ENCODE measurements around the gene CCAR1. TPM values are rescaled to one million over a fixed set of nuclear protein-coding genes. Genes with fewer than 3 reads are reported as not detected.
"Not testable (repeated sequence)": the region's sequence is repeated elsewhere in the genome, so short reads cannot be mapped to it uniquely, and the experiment has no call there.

Gene CCAR1
- total and polyA plus RNA-seq, 2 donors (not counting 1 experiment from before 2014, with no cell fraction given), result 26.3 to 101 TPM

GRCh38 chr10:68705548-68705947 lies 15.5 kb upstream of the CCAR1 start:
- Histone ChIP-seq H3K79me2 (ENCODE audit: control insufficient read depth, insufficient read depth, low read length) (no peaks in the 10 kb centered on the region), H3K4me3 (ENCODE audit: control extremely low read depth in 1 of 5, extremely low read depth in 1 of 5, insufficient read depth in 1 of 5, low read depth in 2 of 5, low read length in 4 of 5) (no peak overlapping the region), H2AFZ (ENCODE audit: insufficient read depth, low read depth, low read length, poor library complexity, severe bottlenecking) (no peak overlapping the region), H3K36me3 (replicated peaks in 1 of 2; ENCODE audit: control extremely low read depth in 1 of 2, control insufficient read depth in 1 of 2, extremely low read depth in 1 of 2, insufficient read depth in 2 of 2, low read length in 1 of 2) (no peaks in the 10 kb centered on the region), H3K4me1 (ENCODE audit: control insufficient read depth in 2 of 2, insufficient read depth in 2 of 2, low read length in 2 of 2) (no peaks in the 10 kb centered on the region), H4K20me1 (ENCODE audit: control insufficient read depth, insufficient read depth, low read length, poor library complexity, severe bottlenecking) (no peaks in the 10 kb centered on the region), H3K9me3 (ENCODE audit: control extremely low read depth in 1 of 3, control insufficient read depth in 2 of 3, insufficient read depth in 1 of 3, low read length in 2 of 3) (no peaks in the 10 kb centered on the region), H3K27ac (ENCODE audit: low read length in 2 of 2) (no peak overlapping the region), H3K4me2 (replicated peaks; ENCODE audit: low read depth, low read length, poor library complexity, severe bottlenecking) (no peak overlapping the region), H3K27me3 (replicated peaks in 1 of 4; ENCODE audit: control extremely low read depth in 1 of 4, control insufficient read depth in 3 of 4, insufficient read depth in 4 of 4, low read length in 3 of 4) (no peaks in the 10 kb centered on the region), H3K9ac (ENCODE audit: low read length) (no peak overlapping the region)
- no peak for ATAC-seq (ENCODE audit: low read depth)
- no peak for DNase-seq
- ChIA-PET POLR2A (no interaction called here), CTCF (no interaction called here)
- intact Hi-C loops (cut with micrococcal nuclease), result no loop called here
- H3K9me3 Mint-ChIP-seq (ENCODE audit: insufficient read depth), result no peaks in the 10 kb centered on the region
- H3K4me3 Mint-ChIP-seq, result no peak overlapping the region
- no CpG with 5 or more reads among the region's 1 CpG for WGBS (ENCODE audit: insufficient coverage)
- TF ChIP-seq CTCF (IDR thresholded peaks at IDR 0.05), result no peak
- no peak for TF ChIP-seq EZH2 (IDR thresholded peaks at IDR 0.05; ENCODE audit: borderline replicate concordance, insufficient read depth, low read depth, low read length, poor library complexity, severe bottlenecking)
- no peaks in the 10 kb centered on the region for H3K4me1 Mint-ChIP-seq
- H3K27me3 Mint-ChIP-seq, result no peaks in the 10 kb centered on the region
- H3K27ac Mint-ChIP-seq, result no peak overlapping the region

GRCh38 chr10:68708987-68709386 lies 12.1 kb upstream of the CCAR1 start:
- H3K9me3 ChIP-seq (ENCODE audit: control extremely low read depth in 1 of 3, control insufficient read depth in 2 of 3, insufficient read depth in 1 of 3, low read length in 2 of 3); H3K4me1 Mint-ChIP-seq; intact Hi-C loops (cut with micrococcal nuclease); H3K4me2 ChIP-seq (replicated peaks; ENCODE audit: low read depth, low read length, poor library complexity, severe bottlenecking); H3K9ac ChIP-seq (ENCODE audit: low read length); ATAC-seq (ENCODE audit: low read depth); H2AFZ ChIP-seq (ENCODE audit: insufficient read depth, low read depth, low read length, poor library complexity, severe bottlenecking); DNase-seq; H3K27me3 ChIP-seq (replicated peaks in 1 of 4; ENCODE audit: control extremely low read depth in 1 of 4, control insufficient read depth in 3 of 4, insufficient read depth in 4 of 4, low read length in 3 of 4); H3K36me3 ChIP-seq (replicated peaks in 1 of 2; ENCODE audit: control extremely low read depth in 1 of 2, control insufficient read depth in 1 of 2, extremely low read depth in 1 of 2, insufficient read depth in 2 of 2, low read length in 1 of 2); H3K27ac ChIP-seq (ENCODE audit: low read length in 2 of 2); H3K27ac Mint-ChIP-seq; H4K20me1 ChIP-seq (ENCODE audit: control insufficient read depth, insufficient read depth, low read length, poor library complexity, severe bottlenecking); H3K4me3 Mint-ChIP-seq; H3K4me3 ChIP-seq (ENCODE audit: control extremely low read depth in 1 of 5, extremely low read depth in 1 of 5, insufficient read depth in 1 of 5, low read depth in 2 of 5, low read length in 4 of 5); POLR2A ChIA-PET; H3K79me2 ChIP-seq (ENCODE audit: control insufficient read depth, insufficient read depth, low read length); H3K4me1 ChIP-seq (ENCODE audit: control insufficient read depth in 2 of 2, insufficient read depth in 2 of 2, low read length in 2 of 2); H3K27me3 Mint-ChIP-seq; H3K9me3 Mint-ChIP-seq (ENCODE audit: insufficient read depth): not testable (repeated sequence)
- CTCF ChIA-PET, result interaction anchor here (0.7 kb wide), 1 partner anchor 1694 kb away, joined by 3 read pairs; no protein-coding TSS in a partner anchor
- WGBS (ENCODE audit: insufficient coverage), result 97% methylated on average over 3 of the region's 5 CpGs

- H3K4me3 ChIP-seq (ENCODE audit: control extremely low read depth in 1 of 5, extremely low read depth in 1 of 5, insufficient read depth in 1 of 5, low read depth in 2 of 5, low read length in 4 of 5); H3K9me3 ChIP-seq (ENCODE audit: control extremely low read depth in 1 of 3, control insufficient read depth in 2 of 3, insufficient read depth in 1 of 3, low read length in 2 of 3); H3K4me1 ChIP-seq (ENCODE audit: control insufficient read depth in 2 of 2, insufficient read depth in 2 of 2, low read length in 2 of 2); H4K20me1 ChIP-seq (ENCODE audit: control insufficient read depth, insufficient read depth, low read length, poor library complexity, severe bottlenecking); intact Hi-C loops (cut with micrococcal nuclease); H3K27ac Mint-ChIP-seq; DNase-seq; CTCF ChIA-PET; H3K4me2 ChIP-seq (replicated peaks; ENCODE audit: low read depth, low read length, poor library complexity, severe bottlenecking); H3K27ac ChIP-seq (ENCODE audit: low read length in 2 of 2); H2AFZ ChIP-seq (ENCODE audit: insufficient read depth, low read depth, low read length, poor library complexity, severe bottlenecking); H3K4me3 Mint-ChIP-seq; H3K27me3 Mint-ChIP-seq; H3K9ac ChIP-seq (ENCODE audit: low read length); H3K9me3 Mint-ChIP-seq (ENCODE audit: insufficient read depth); H3K36me3 ChIP-seq (replicated peaks in 1 of 2; ENCODE audit: control extremely low read depth in 1 of 2, control insufficient read depth in 1 of 2, extremely low read depth in 1 of 2, insufficient read depth in 2 of 2, low read length in 1 of 2); H3K79me2 ChIP-seq (ENCODE audit: control insufficient read depth, insufficient read depth, low read length); H3K4me1 Mint-ChIP-seq; ATAC-seq (ENCODE audit: low read depth); H3K27me3 ChIP-seq (replicated peaks in 1 of 4; ENCODE audit: control extremely low read depth in 1 of 4, control insufficient read depth in 3 of 4, insufficient read depth in 4 of 4, low read length in 3 of 4): not testable (repeated sequence)
- POLR2A ChIA-PET, result interaction anchor here (0.6 kb wide), 1 partner anchor 9 kb away, joined by 3 read pairs; no protein-coding TSS in a partner anchor
- 96% methylated on average over 4 of the region's 13 CpGs for whole genome bisulfite sequencing (ENCODE audit: insufficient coverage)
These were observed 8.0 kb upstream of the CCAR1 start for GRCh38 chr10:68713065-68713464.
